ENCODE data around the gene IFT52. TPM values are rescaled to one million over a fixed set of nuclear protein-coding genes. Genes with fewer than 3 reads are reported as not detected.

The IFT52 gene
- total RNA-seq, 1 experiment from 2014 or later = 70.5 TPM

GRCh38 chr20:43542161-43542560 is 48.6 kb upstream of the IFT52 start:
- no peak overlapping the region for H3K27ac Mint-ChIP-seq (ENCODE audit: unreplicated experiment)
- Histone ChIP-seq H3K4me3 (ENCODE audit: low read depth, low read length) (no peak overlapping the region), H3K4me1 (no peaks in the 10 kb centered on the region), H3K9me3 (peaks cover under 1% of the 10 kb centered on the region), H3K27me3 (replicated peaks; ENCODE audit: control insufficient read depth, insufficient read depth, low read length) (no peaks in the 10 kb centered on the region), H3K36me3 (ENCODE audit: control insufficient read depth, insufficient read depth, low read length) (0 out of 2 replicates have a peak, but pooled peaks cover 2% of the 10 kb centered on the region)
- ChIA-PET CTCF (interaction anchor here (0.6 to 1.1 kb wide), 2 partner anchors 116 to 150 kb away, joined by 3 read pairs; no protein-coding TSS in a partner anchor), POLR2A (interaction anchor here (0.6 kb wide), 1 partner anchor 165 kb away, joined by 4 read pairs; no protein-coding TSS in a partner anchor)
- H3K9me3 Mint-ChIP-seq (ENCODE audit: unreplicated experiment) = peaks cover 12% of the 10 kb centered on the region
- H3K4me3 Mint-ChIP-seq (ENCODE audit: unreplicated experiment) = no peak overlapping the region
- intact Hi-C loops (cut with micrococcal nuclease; ENCODE audit: unreplicated experiment) = no loop called here
- DNase-seq = peak in 1 of 2 experiments; percentile 28
- peaks cover under 1% of the 10 kb centered on the region for H3K36me3 Mint-ChIP-seq (ENCODE audit: insufficient read depth, unreplicated experiment)
- BruUV-seq (replicated peaks) = no TSS peak
- TF ChIP-seq CTCF (IDR thresholded peaks at IDR 0.05; ENCODE audit: insufficient read depth in 1 of 2, low read depth in 1 of 2, low read length in 1 of 2, severe bottlenecking in 1 of 2, unreplicated experiment in 1 of 2) = no peak
- H3K27me3 Mint-ChIP-seq (ENCODE audit: insufficient read depth, unreplicated experiment) = no peaks in the 10 kb centered on the region
- no peaks in the 10 kb centered on the region for H3K4me1 Mint-ChIP-seq (ENCODE audit: low read depth, unreplicated experiment)

GRCh38 chr20:43542674-43543073 is 48.1 kb upstream of the IFT52 start:
- Mint-ChIP-seq H3K4me3 (ENCODE audit: unreplicated experiment) (no peak overlapping the region), H3K4me1 (ENCODE audit: low read depth, unreplicated experiment) (no peaks in the 10 kb centered on the region), H3K36me3 (ENCODE audit: insufficient read depth, unreplicated experiment) (peaks cover 5% of the 10 kb centered on the region), H3K9me3 (ENCODE audit: unreplicated experiment) (peaks cover 17% of the 10 kb centered on the region), H3K27me3 (ENCODE audit: insufficient read depth, unreplicated experiment) (no peaks in the 10 kb centered on the region), H3K27ac (ENCODE audit: unreplicated experiment) (no peak overlapping the region)
- no peak for DNase-seq
- Histone ChIP-seq H3K27me3 (replicated peaks; ENCODE audit: control insufficient read depth, insufficient read depth, low read length) (no peaks in the 10 kb centered on the region), H3K36me3 (ENCODE audit: control insufficient read depth, insufficient read depth, low read length) (0 out of 2 replicates have a peak, but pooled peaks cover 2% of the 10 kb centered on the region), H3K4me1 (no peaks in the 10 kb centered on the region), H3K4me3 (ENCODE audit: low read depth, low read length) (no peak overlapping the region), H3K9me3 (peaks cover 4% of the 10 kb centered on the region)
- intact Hi-C loops (cut with micrococcal nuclease; ENCODE audit: unreplicated experiment) = no loop called here
- POLR2A ChIA-PET = interaction anchor here (0.6 kb wide), 1 partner anchor 164 kb away, joined by 4 read pairs; no protein-coding TSS in a partner anchor
- CTCF ChIA-PET = interaction anchor here (1.1 kb wide), 1 partner anchor 149 kb away, joined by 3 read pairs; no protein-coding TSS in a partner anchor
- no TSS peak for BruUV-seq (replicated peaks)
- TF ChIP-seq CTCF (IDR thresholded peaks at IDR 0.05; ENCODE audit: insufficient read depth in 1 of 2, low read depth in 1 of 2, low read length in 1 of 2, severe bottlenecking in 1 of 2, unreplicated experiment in 1 of 2) = no peak

- peak in 1 of 2 experiments; percentile 23 for DNase-seq
- H3K4me3 Mint-ChIP-seq (ENCODE audit: unreplicated experiment) = no peak overlapping the region
- POLR2A ChIA-PET = no interaction called here
- H3K27me3 Mint-ChIP-seq (ENCODE audit: insufficient read depth, unreplicated experiment) = no peaks in the 10 kb centered on the region
- H3K9me3 Mint-ChIP-seq (ENCODE audit: unreplicated experiment) = peaks cover 21% of the 10 kb centered on the region
- Histone ChIP-seq H3K27me3 (replicated peaks; ENCODE audit: control insufficient read depth, insufficient read depth, low read length) (no peaks in the 10 kb centered on the region), H3K4me1 (no peaks in the 10 kb centered on the region), H3K4me3 (ENCODE audit: low read depth, low read length) (no peak overlapping the region), H3K9me3 (peaks cover 4% of the 10 kb centered on the region), H3K36me3 (ENCODE audit: control insufficient read depth, insufficient read depth, low read length) (0 out of 2 replicates have a peak, but pooled peaks cover 2% of the 10 kb centered on the region)
- intact Hi-C loops (cut with micrococcal nuclease; ENCODE audit: unreplicated experiment) = no loop called here
- no peak for TF ChIP-seq CTCF (IDR thresholded peaks at IDR 0.05; ENCODE audit: insufficient read depth in 1 of 2, low read depth in 1 of 2, low read length in 1 of 2, severe bottlenecking in 1 of 2, unreplicated experiment in 1 of 2)
- no peaks in the 10 kb centered on the region for H3K4me1 Mint-ChIP-seq (ENCODE audit: low read depth, unreplicated experiment)
- no peak overlapping the region for H3K27ac Mint-ChIP-seq (ENCODE audit: unreplicated experiment)
- no TSS peak for BruUV-seq (replicated peaks)
- CTCF ChIA-PET = no interaction called here
- peaks cover 5% of the 10 kb centered on the region for H3K36me3 Mint-ChIP-seq (ENCODE audit: insufficient read depth, unreplicated experiment)
Measured at GRCh38 chr20:43543138-43543537, 47.6 kb upstream of the IFT52 start.

Measured in Caco-2 (cell line).